AG10803 (cell line): ENCODE data around the gene TMEM101.
"Not testable (repeated sequence)": the region's sequence is repeated elsewhere in the genome, so short reads cannot be mapped to it uniquely, and the experiment has no call there.

ENCODE experiments used
- DNase-seq: peaks from one replicate; pipeline ENCODE4 v3.0.0; 2010; ENCODE audit warnings: low read depth
- H3K4me3 ChIP-seq: 2 replicates; pipeline ENCODE4 v1.5.1; 2011; ENCODE audit warnings: mild to moderate bottlenecking, low read length, control low read depth
- TF ChIP-seq, protein P1 (sequence below): conservative IDR thresholded peaks from 2 replicates; pipeline ENCODE4 v1.5.1; 2011; ENCODE audit warnings: mild to moderate bottlenecking, low read length, control low read depth, inconsistent platforms

TMEM101 gene

DNA sequence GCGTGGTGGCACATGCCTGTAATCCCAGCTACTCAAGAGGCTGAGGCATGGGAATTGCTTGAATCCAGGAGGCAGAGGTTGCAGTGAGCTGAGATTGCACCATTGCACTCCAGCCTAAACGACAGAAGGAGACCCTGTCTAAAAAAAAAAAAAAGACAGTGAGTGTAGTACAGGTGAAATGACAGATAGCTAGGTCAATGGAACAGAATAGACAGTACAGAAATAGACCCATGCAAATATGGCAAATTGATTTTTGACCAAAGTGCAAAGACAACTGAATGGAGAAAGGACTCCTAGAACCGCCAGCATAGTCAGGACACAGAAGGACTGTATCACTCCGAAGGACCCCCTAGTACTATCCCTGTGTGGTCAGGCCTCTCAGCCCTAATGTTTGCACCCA is 44.4 kb downstream of the TMEM101 start:
- TF ChIP-seq, protein P1, sequence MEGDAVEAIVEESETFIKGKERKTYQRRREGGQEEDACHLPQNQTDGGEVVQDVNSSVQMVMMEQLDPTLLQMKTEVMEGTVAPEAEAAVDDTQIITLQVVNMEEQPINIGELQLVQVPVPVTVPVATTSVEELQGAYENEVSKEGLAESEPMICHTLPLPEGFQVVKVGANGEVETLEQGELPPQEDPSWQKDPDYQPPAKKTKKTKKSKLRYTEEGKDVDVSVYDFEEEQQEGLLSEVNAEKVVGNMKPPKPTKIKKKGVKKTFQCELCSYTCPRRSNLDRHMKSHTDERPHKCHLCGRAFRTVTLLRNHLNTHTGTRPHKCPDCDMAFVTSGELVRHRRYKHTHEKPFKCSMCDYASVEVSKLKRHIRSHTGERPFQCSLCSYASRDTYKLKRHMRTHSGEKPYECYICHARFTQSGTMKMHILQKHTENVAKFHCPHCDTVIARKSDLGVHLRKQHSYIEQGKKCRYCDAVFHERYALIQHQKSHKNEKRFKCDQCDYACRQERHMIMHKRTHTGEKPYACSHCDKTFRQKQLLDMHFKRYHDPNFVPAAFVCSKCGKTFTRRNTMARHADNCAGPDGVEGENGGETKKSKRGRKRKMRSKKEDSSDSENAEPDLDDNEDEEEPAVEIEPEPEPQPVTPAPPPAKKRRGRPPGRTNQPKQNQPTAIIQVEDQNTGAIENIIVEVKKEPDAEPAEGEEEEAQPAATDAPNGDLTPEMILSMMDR: no peak
- H3K4me3 ChIP-seq: no peak overlapping the region
- DNase-seq: no peak

DNA sequence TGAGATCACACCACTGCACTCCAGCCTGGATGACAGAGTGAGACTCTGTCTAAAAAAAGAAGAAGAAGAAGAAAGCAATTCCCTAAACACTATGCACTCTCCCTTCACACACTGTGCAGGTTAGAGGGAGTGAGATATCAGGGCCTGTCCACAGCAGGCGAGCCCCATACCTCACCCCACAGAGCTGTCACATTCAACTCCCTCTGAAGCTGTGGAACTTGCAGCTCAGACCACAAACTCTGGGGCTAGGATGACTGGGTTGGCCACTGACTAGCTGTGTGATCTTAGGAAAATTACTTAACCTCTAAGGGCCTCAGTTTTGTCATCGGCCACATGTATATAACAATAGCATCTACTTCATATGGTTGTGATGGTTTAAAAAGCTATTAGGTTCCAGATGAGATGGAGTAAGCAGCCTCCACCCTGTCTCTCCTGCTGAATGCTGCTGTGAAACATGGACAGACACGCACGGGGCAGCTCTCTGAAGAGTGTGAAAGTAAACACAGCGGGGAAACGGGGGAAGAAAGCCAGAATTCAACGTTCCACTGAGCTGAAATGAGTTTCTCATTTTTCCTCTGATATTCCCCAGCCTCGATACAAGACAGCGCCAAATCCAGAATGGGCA is 47.4 kb downstream of the TMEM101 start:
- DNase-seq: peak; percentile 18
- H3K4me3 ChIP-seq: no peak overlapping the region
- TF ChIP-seq, protein P1: no peak

DNA sequence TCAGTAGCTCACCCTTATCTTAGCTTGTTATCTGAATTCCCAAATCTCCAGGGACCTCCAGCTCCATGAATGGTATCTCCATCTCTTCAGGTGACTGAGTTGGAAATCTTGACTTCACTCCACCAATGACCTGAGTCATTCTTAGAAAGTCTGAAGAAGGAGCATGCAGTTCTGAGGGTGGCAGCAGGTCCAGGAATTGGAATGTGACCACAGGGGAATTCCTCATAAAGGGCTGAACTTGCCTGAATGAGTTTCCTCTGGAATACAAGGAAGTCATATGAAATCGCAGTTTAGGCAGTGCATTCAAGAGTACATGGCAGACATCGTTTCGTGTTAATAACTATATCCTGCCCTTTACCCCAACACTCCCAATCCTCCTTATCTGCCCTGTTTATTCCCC is 48.5 kb downstream of the TMEM101 start:
- DNase-seq: no peak
- TF ChIP-seq, protein P1: no peak
- no peak overlapping the region for H3K4me3 ChIP-seq

DNA sequence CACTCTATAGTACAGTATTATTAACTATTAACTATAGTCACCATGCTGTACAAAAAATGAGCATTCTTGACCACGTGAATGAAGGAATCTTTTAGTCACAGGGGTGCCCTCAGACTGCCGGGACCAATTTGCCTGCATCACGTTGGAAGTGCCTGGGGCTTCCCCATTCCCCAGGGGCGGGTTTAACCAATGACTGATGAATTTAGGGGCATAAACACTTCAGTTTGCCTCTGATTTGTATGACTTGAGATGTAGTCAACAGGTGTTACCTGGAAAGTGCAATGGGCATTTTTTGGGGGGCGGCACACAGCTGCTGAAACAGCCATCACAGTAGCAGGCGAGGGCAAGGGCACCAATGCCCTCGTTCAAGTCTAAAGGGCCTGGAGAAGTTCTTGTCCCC is 52.3 kb downstream of the TMEM101 start:
- TF ChIP-seq, protein P1: no peak
- DNase-seq: no peak
- H3K4me3 ChIP-seq: no peak overlapping the region

DNA sequence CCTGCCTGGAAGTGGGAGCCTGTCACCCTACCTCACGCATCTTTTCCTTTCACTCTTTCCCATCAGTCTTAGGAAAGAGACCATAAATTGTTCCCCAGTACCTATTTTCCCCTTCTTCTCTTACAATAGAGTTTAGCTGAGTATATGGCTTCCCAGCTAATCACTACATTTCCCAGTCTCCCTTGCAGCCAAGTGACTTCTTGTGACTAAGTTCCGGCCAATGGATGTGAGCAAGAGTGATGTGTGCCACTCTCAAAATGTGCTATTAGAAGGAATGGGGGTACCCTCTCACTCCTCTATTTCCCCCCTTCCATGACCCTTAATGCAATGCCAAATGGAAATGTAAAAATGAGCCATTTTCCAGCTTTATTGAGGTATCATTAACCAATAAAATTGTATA is 52.8 kb downstream of the TMEM101 start:
- DNase-seq: no peak
- no peak overlapping the region for H3K4me3 ChIP-seq
- TF ChIP-seq, protein P1: no peak

DNA sequence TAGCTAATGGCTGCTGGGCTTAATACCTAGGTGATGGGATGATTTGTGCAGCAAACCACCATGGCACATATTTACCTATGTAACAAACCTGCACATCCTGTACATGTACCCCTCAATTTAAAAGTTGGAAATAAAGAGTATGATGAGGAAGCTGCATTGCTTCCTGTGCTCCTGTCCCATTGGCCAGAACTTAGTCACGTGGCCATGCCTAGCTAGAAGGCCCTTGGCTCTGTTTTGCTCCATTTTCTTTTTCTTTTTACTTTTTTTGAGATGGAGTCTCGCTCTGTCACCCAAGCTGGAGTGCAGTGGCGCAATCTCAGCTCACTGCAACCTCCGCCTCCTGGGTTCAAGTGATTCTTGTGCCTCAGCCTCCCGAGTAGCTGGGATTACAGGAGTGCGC is 53.5 kb downstream of the TMEM101 start:
- not testable (repeated sequence) for H3K4me3 ChIP-seq, DNase-seq
